Left lung (tissue), 10 donors: ENCODE measurements around the gene HGF. TPM values are rescaled to one million over a fixed set of nuclear protein-coding genes. Genes with fewer than 3 reads are reported as not detected.

Source experiments
- ATAC-seq: fragments of 200-7000 bp; cut with Tn5 transposase; one replicate; pipeline ENCODE4 v1.9.1; 2020; ENCODE audit warnings: moderate library complexity
- DNase-seq, 4 donors: peaks; one replicate each; pipeline ENCODE4 v3.0.0-alpha.2; 2013 to 2020
- H3K27ac ChIP-seq, 2 donors: fragments of 200-600 bp; sonication (generic) in 1 of 2; one replicate each; pipeline versions ENCODE4 v1.5.0 to v1.8.0; 2020 to 2021
- H3K27me3 ChIP-seq, 2 donors: fragments of 200-600 bp; sonication (generic) in 1 of 2; one replicate each; pipeline versions ENCODE4 v1.5.0 to v1.8.0; 2020 to 2021
- H3K36me3 ChIP-seq, 2 donors: fragments of 200-600 bp; sonication (generic) in 1 of 2; one replicate each; pipeline versions ENCODE4 v1.5.0 to v1.8.0; 2020 to 2021
- H3K4me1 ChIP-seq, 2 donors: fragments of 200-600 bp; one replicate each; pipeline ENCODE4 v1.8.0; 2021
- H3K4me3 ChIP-seq, 2 donors: fragments of 200-600 bp; sonication (generic) in 1 of 2; one replicate each; pipeline versions ENCODE4 v1.5.0 to v1.8.0; 2020 to 2021; ENCODE audit warnings: mild to moderate bottlenecking in 1 of 2
- H3K9me3 ChIP-seq, 2 donors: fragments of 200-600 bp; sonication (generic) in 1 of 2; one replicate each; pipeline versions ENCODE4 v1.5.0 to v1.8.0; 2020 to 2021
- intact Hi-C, 2 donors: fragments of 100-400 bp; cut with DNase I; formaldehyde crosslinking; loops; one replicate each; pipeline versions ENCODE4 v1.11.2 to v1.14.2; 2022
- polyA plus RNA-seq, 6 donors: library from polyadenylated mRNA; unstranded; fragments of 120-200 nt; gene quantifications; one replicate each; pipeline ENCODE4 v1.2.1, GENCODE V29; 2013; ENCODE audit not compliant: insufficient read length in 6 of 6
- total RNA-seq, 2 donors: library from RNA; stranded (reverse); fragmentation: NEBNext Ultra II Directional; extraction: Animal tissue kit (Norgen Biotek cat#: 25700); gene quantifications; one replicate each; pipeline ENCODE4 v1.2.1, GENCODE V29; 2021
- TF ChIP-seq, protein P1 (sequence below), 2 donors: fragments of 200-600 bp; sonication (generic) in 1 of 2; IDR thresholded peaks; one replicate each; pipeline versions ENCODE4 v1.5.0 to v1.8.0; 2021; ENCODE audit warnings: antibody characterized with exemption in 2 of 2
- donor health status: DM: no; HTN: yes; CAD: no.
- donor health status: DM: no; HTN: no; CAD: no.

Gene HGF
- total and polyA plus RNA-seq, 8 donors = 21.0 to 42.0 (median 29.1) TPM

DNA sequence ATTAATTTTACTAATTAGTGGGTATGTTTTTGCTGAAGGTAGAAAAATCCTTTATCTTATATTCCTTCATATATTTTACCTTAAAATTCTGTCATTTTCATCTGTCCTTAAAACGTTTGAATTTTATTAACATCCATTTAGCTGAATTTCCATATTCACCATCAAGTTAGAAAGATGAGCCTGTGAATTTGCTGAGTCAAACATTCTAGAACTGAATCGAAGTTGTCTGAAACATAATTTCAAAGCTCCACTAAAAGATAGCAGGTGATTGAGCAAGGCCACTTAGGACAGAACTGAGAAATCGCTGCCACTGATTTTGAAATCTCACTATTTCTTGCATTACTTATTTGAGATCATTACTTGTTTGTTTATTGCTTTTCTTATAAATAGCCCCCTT is 17.5 kb downstream of the HGF start:
- no peak overlapping the region for H3K4me3 ChIP-seq
- H3K4me1 ChIP-seq = no peaks in the 10 kb centered on the region
- ATAC-seq (no peak), DNase-seq (no peak)
- no peaks in the 10 kb centered on the region for H3K9me3 ChIP-seq
- no peak overlapping the region for H3K27ac ChIP-seq
- TF ChIP-seq, protein P1, sequence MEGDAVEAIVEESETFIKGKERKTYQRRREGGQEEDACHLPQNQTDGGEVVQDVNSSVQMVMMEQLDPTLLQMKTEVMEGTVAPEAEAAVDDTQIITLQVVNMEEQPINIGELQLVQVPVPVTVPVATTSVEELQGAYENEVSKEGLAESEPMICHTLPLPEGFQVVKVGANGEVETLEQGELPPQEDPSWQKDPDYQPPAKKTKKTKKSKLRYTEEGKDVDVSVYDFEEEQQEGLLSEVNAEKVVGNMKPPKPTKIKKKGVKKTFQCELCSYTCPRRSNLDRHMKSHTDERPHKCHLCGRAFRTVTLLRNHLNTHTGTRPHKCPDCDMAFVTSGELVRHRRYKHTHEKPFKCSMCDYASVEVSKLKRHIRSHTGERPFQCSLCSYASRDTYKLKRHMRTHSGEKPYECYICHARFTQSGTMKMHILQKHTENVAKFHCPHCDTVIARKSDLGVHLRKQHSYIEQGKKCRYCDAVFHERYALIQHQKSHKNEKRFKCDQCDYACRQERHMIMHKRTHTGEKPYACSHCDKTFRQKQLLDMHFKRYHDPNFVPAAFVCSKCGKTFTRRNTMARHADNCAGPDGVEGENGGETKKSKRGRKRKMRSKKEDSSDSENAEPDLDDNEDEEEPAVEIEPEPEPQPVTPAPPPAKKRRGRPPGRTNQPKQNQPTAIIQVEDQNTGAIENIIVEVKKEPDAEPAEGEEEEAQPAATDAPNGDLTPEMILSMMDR (IDR thresholded peaks at IDR 0.05) = no peak
- no peaks in the 10 kb centered on the region for H3K27me3 ChIP-seq
- intact Hi-C loops = no loop called here
- H3K36me3 ChIP-seq = peaks cover 0 to 8% of the 10 kb centered on the region in 2 donors

DNA sequence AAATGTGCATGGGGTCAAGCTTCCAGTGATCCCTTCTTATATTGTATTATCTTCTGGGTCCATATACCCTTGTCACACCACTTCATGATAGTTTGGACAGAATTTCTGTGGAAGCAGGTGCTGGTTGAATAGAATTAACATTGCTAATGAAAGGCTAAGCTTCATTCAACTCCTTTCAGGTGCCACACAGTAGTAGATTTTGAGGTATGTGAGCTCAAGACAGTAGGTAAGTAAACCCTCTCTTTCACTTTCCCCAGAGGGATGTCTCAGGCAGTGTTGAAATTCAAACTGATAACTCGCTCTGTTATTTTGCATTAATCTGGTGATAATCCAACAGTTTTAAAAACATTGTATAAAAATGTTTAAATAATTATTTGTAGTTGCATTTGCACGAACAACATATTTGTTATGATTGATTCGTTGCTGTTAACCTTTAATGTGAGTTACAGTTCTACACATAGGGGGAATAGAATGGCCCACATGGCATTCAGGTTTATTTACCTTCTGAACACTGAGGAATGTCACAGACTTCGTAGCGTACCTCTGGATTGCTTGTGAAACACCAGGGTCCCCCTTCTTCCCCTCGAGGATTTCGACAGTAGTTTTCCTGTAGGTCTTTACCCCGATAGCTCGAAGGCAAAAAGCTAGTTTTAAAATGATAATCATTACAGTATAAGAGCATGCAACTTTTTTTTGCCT is 18.1 kb downstream of the HGF start:
- no peaks in the 10 kb centered on the region for H3K4me1 ChIP-seq
- no peak overlapping the region for H3K27ac ChIP-seq
- ATAC-seq (no peak), DNase-seq (no peak)
- intact Hi-C loops = no loop called here
- H3K36me3 ChIP-seq = peaks cover 0 to 4% of the 10 kb centered on the region in 2 donors
- TF ChIP-seq, protein P1 (IDR thresholded peaks at IDR 0.05) = no peak
- H3K27me3 ChIP-seq = no peaks in the 10 kb centered on the region
- no peak overlapping the region for H3K4me3 ChIP-seq
- no peaks in the 10 kb centered on the region for H3K9me3 ChIP-seq

DNA sequence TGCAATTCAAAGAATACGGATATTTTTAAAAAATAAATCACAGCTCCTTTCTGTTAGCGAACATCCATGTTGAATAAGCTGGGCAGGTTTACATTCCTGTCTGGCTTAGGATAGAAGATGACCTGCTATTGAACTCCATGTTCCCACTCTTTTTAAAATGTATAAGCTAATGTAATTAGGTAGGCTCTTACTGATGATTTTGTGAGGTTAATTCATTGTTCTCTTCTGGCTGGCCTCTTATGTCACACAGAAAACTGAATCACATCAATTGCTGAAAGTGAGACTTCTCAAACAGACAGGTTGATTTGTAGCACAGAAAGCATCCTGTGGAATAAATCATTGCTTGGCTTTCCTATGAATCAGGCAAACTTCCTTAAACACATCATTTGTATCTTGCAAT is 24.2 kb downstream of the HGF start:
- Histone ChIP-seq H3K9me3 (no peaks in the 10 kb centered on the region), H3K36me3 (peaks cover 0 to 7% of the 10 kb centered on the region in 2 donors), H3K27me3 (no peaks in the 10 kb centered on the region), H3K4me1 (no peaks in the 10 kb centered on the region), H3K27ac (no peak overlapping the region), H3K4me3 (no peak overlapping the region)
- ATAC-seq = no peak
- DNase-seq = no peak
- TF ChIP-seq, protein P1 (IDR thresholded peaks at IDR 0.05) = no peak
- intact Hi-C loops = no loop called here

DNA sequence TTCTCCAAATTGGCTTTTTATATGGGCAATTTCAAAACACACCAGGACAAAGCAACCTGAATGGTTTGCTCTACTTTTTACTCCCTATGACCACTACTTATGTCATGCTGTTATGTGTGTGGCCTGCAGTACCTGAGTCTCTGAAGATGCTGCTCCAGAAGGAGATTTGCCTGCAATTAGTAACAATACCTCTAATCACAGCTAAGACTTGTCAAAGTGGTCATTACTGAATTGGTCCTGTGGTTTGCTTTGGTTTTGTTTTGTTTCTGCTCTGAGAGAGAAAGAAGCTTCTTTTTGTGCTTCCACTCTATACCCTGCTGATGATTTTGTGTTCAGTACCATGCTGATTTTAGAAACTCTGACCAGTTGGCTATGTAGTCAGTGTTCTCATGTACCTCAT is 25.5 kb downstream of the HGF start:
- Histone ChIP-seq H3K36me3 (peaks cover 0 to 7% of the 10 kb centered on the region in 2 donors), H3K27me3 (no peaks in the 10 kb centered on the region), H3K9me3 (no peaks in the 10 kb centered on the region), H3K4me3 (no peak overlapping the region), H3K4me1 (no peaks in the 10 kb centered on the region), H3K27ac (no peak overlapping the region)
- no peak for DNase-seq
- no peak for ATAC-seq
- intact Hi-C loops = no loop called here
- TF ChIP-seq, protein P1 (IDR thresholded peaks at IDR 0.05) = no peak

DNA sequence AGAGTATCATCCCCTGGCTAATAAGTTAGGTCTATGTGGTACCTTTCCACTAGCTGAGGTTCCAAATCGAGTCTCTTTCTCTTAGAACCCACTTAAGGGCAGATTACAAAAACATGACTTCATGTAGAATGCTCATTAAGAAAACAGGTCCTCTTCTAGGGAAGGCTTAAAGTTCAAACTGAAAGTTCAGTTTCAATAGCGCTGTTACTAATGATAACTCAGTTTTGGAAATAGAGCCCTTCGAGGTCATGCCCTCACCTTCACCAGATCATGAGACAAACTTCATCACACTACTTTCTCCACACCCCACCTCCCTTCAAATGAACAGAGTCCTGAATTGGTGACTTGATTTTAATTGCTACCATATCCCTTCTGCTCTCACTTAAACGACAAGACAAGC is 26.2 kb downstream of the HGF start:
- no peak overlapping the region for H3K27ac ChIP-seq
- H3K4me3 ChIP-seq = no peak overlapping the region
- TF ChIP-seq, protein P1 (IDR thresholded peaks at IDR 0.05) = no peak
- H3K4me1 ChIP-seq = no peaks in the 10 kb centered on the region
- H3K9me3 ChIP-seq = no peaks in the 10 kb centered on the region
- ATAC-seq (no peak), DNase-seq (no peak)
- peaks cover 0 to 7% of the 10 kb centered on the region in 2 donors for H3K36me3 ChIP-seq
- H3K27me3 ChIP-seq = no peaks in the 10 kb centered on the region
- intact Hi-C loops = no loop called here
